GM12892 (cell line): Measurements from ENCODE around the gene DLGAP1.

Experiments used
- POLR2A ChIP-seq: IDR thresholded peaks from 2 replicates; pipeline ENCODE4 v1.6.1; 2011; ENCODE audit warnings: low read depth, low read length, control low read depth
- POLR2AphosphoS5 ChIP-seq: IDR thresholded peaks from 2 replicates; pipeline ENCODE4 v1.6.1; 2011; ENCODE audit warnings: low read depth, low read length, control low read depth
- TAF1 ChIP-seq: IDR thresholded peaks from 2 replicates; pipeline ENCODE4 v1.6.1; 2011; ENCODE audit warnings: low read depth, mild to moderate bottlenecking, control low read depth, low read length, borderline replicate concordance

GRCh38 chr18:3747176-3747973 is 707.7 kb downstream of the DLGAP1 start:
- TF ChIP-seq POLR2A (no peak), POLR2AphosphoS5 (no peak), TAF1 (no peak)
